ENCODE data around the gene UQCRC2. TPM values are rescaled to one million over a fixed set of nuclear protein-coding genes. Genes with fewer than 3 reads are reported as not detected.

UQCRC2 gene
- total RNA-seq, 1 donor from 2014 or later = 231 TPM

GRCh38 chr16:21986692-21987246 lies 33.6 kb downstream of the UQCRC2 start:
- Mint-ChIP-seq H3K36me3 (peaks cover 6% of the 10 kb centered on the region), H3K9me3 (no peaks in the 10 kb centered on the region), H3K4me1 (ENCODE audit: unreplicated experiment) (no peaks in the 10 kb centered on the region), H3K27me3 (no peaks in the 10 kb centered on the region), H3K27ac (no peak overlapping the region), H3K4me3 (no peak overlapping the region)
- no peak for TF ChIP-seq CTCF (conservative IDR thresholded peaks at IDR 0.05)
- no peak for DNase-seq (ENCODE audit: extremely low spot score, unreplicated experiment)

GRCh38 chr16:21987498-21987897 lies 34.3 kb downstream of the UQCRC2 start:
- Mint-ChIP-seq H3K36me3 (no peaks in the 10 kb centered on the region), H3K4me1 (ENCODE audit: unreplicated experiment) (no peaks in the 10 kb centered on the region), H3K4me3 (no peak overlapping the region), H3K9me3 (no peaks in the 10 kb centered on the region), H3K27ac (no peak overlapping the region), H3K27me3 (no peaks in the 10 kb centered on the region)
- TF ChIP-seq CTCF (conservative IDR thresholded peaks at IDR 0.05) = no peak
- no peak for DNase-seq (ENCODE audit: extremely low spot score, unreplicated experiment)

GRCh38 chr16:21989133-21989532 lies 36.0 kb downstream of the UQCRC2 start:
- no peaks in the 10 kb centered on the region for H3K36me3 Mint-ChIP-seq
- no peaks in the 10 kb centered on the region for H3K27me3 Mint-ChIP-seq
- no peaks in the 10 kb centered on the region for H3K9me3 Mint-ChIP-seq
- no peak overlapping the region for H3K4me3 Mint-ChIP-seq
- no peaks in the 10 kb centered on the region for H3K4me1 Mint-ChIP-seq (ENCODE audit: unreplicated experiment)
- no peak for DNase-seq (ENCODE audit: extremely low spot score, unreplicated experiment)
- no peak overlapping the region for H3K27ac Mint-ChIP-seq
- no peak for TF ChIP-seq CTCF (conservative IDR thresholded peaks at IDR 0.05)

- Mint-ChIP-seq H3K27ac (no peak overlapping the region), H3K4me3 (no peak overlapping the region), H3K9me3 (no peaks in the 10 kb centered on the region), H3K4me1 (ENCODE audit: unreplicated experiment) (no peaks in the 10 kb centered on the region), H3K27me3 (no peaks in the 10 kb centered on the region), H3K36me3 (no peaks in the 10 kb centered on the region)
- no peak for DNase-seq (ENCODE audit: extremely low spot score, unreplicated experiment)
- no peak for TF ChIP-seq CTCF (conservative IDR thresholded peaks at IDR 0.05)
Measured at GRCh38 chr16:21989751-21990150, 36.6 kb downstream of the UQCRC2 start.

GRCh38 chr16:21990381-21990944 lies 37.3 kb downstream of the UQCRC2 start:
- Mint-ChIP-seq H3K36me3 (no peaks in the 10 kb centered on the region), H3K27ac (no peak overlapping the region), H3K4me1 (ENCODE audit: unreplicated experiment) (no peaks in the 10 kb centered on the region), H3K4me3 (no peak overlapping the region), H3K9me3 (no peaks in the 10 kb centered on the region), H3K27me3 (no peaks in the 10 kb centered on the region)
- no peak for DNase-seq (ENCODE audit: extremely low spot score, unreplicated experiment)
- TF ChIP-seq CTCF (conservative IDR thresholded peaks at IDR 0.05) = no peak

Measured in type B pancreatic cell (in vitro differentiated cells).